ENCODE results near the gene LRRC8D.

LRRC8D gene

DNA sequence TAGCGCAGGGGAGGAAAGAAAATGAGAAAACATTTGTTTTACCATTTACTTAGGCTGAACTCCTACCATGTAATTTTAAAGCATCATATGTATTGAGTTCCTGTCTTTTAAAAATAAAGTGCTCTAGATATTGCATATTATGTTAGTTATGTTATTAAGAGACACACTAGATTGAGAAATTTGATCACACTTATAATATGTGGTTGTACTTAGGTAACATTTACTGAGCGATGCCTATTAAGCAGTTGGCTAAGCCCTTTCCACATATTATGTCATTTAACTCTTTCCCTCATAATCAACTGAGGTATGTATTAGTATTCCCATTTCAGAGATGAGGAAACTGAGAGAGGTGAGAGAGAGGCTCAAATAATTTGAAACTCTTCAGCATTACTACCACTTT is 4.5 kb upstream of the LRRC8D start:
- no peak for FAIRE-seq
- no peak for DNase-seq (ENCODE audit: insufficient read length, low spot score)
- TF ChIP-seq, protein P1, sequence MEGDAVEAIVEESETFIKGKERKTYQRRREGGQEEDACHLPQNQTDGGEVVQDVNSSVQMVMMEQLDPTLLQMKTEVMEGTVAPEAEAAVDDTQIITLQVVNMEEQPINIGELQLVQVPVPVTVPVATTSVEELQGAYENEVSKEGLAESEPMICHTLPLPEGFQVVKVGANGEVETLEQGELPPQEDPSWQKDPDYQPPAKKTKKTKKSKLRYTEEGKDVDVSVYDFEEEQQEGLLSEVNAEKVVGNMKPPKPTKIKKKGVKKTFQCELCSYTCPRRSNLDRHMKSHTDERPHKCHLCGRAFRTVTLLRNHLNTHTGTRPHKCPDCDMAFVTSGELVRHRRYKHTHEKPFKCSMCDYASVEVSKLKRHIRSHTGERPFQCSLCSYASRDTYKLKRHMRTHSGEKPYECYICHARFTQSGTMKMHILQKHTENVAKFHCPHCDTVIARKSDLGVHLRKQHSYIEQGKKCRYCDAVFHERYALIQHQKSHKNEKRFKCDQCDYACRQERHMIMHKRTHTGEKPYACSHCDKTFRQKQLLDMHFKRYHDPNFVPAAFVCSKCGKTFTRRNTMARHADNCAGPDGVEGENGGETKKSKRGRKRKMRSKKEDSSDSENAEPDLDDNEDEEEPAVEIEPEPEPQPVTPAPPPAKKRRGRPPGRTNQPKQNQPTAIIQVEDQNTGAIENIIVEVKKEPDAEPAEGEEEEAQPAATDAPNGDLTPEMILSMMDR (IDR thresholded peaks at IDR 0.05; ENCODE audit: insufficient read depth, missing control alignments): no peak

DNA sequence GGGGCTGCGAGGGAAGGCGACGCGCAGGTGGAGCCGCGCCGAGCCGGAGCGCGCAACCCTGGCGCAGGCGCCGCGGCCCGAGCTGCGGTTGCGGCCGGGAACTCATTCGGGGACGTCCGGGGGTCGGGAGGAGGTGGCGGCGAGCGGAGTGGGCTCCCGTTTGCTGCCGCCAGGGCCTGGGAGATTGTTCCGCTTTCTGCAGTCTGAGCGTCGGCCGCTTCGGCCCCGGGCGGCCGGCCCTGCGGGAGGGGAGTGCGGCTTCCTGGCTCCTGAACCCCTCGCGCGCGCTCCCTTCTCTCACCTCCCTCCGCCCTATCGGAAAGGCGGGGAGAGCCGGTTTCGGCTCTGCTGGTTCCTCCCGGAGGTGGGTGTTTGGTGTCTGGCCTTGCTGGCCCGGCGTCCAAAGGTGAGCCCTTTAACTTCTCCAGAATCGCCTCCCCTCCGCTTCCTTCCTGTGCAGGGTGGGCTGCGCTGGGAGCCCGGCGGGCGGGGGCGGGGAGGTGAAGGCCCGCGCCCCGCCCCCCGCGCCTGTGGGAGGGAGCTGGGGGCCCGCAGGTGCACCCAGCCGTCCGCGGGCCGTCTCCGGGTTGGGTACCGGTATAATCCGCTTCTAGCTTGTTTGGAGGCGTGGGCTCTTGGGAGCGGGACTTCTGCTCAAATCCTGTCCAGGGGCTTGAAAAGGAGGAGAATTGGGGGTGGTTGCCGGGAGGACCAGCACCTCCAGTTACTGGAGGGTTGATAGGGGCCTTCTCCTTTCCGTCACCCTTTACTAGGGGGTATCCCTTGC is 683 bp downstream of the LRRC8D start:
- TF ChIP-seq, protein P1 (IDR thresholded peaks at IDR 0.05; ENCODE audit: insufficient read depth, missing control alignments): no peak
- DNase-seq (ENCODE audit: insufficient read length, low spot score): no peak
- no peak for FAIRE-seq

DNA sequence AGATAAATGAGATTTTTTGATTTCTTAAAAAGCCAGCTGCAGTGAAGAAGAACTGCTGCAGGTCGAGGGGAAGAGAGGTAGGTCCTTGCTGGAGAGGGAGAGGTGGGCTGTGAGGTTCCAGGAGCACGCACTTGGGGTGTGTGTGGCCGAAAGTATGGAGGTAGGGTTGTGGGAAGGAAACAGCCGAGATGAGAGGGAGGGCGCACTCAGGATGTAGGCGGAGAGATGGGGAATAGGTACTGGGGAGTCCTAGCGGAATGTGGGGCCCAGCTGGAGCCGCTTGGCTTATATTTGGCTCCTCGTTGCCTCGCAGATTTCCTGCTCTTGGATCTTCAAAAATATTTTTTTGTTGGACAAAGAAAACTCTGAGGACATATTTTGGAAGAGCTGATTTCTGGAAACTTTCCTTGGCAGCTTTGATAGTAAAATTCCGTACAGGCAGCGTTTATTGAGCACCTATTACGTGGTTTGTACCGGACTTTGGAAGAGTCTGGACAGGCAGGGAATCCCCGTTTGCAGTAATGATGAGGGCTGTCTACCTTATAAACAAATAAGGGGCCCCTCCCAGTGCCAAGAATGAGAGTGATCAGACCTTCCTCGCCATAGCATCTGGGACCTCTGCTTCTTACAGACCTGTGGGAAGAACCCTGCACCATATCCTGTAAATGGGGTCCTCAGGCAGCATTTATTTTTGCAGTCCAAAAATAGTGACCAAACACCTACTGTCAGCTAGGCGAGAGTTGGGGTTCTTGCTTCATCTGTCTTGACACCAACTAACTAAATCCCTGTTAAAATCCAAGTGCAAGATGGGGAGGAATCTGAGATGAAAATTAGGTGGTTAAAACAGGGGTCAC is 1.5 kb downstream of the LRRC8D start:
- FAIRE-seq (no peak), DNase-seq (ENCODE audit: insufficient read length, low spot score) (no peak)
- TF ChIP-seq, protein P1 (IDR thresholded peaks at IDR 0.05; ENCODE audit: insufficient read depth, missing control alignments): no peak

DNA sequence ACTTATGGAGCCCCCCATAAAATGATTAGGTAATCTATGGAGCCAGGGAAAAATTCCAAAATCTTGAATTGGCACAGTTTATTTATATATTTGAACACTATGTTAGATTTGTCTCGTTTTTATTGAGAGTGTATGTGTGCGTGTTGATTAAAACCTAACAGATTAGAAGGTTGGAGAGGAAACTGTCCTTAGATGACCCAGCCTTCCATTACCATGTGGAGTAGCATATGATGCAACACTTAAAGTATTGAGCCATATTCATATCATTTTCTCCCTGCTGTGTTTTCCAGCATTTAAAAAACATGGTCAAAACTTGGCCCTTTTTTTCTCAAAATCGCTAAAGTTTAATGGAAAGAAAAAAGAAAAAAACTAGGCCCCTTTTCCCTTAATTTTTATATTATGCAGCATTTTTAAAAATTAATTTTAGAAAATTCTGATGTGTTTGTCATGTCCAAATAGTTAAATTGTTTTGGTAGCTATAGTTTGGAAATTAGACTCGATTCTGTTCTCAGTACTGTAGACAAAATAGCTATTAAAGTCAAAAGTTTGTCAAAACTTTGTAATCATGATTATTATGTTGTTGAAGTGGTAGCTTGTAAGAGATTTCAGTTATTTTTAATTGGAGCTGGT is 2.3 kb downstream of the LRRC8D start:
- TF ChIP-seq, protein P1 (IDR thresholded peaks at IDR 0.05; ENCODE audit: insufficient read depth, missing control alignments): no peak
- DNase-seq (ENCODE audit: insufficient read length, low spot score) (no peak), FAIRE-seq (no peak)

DNA sequence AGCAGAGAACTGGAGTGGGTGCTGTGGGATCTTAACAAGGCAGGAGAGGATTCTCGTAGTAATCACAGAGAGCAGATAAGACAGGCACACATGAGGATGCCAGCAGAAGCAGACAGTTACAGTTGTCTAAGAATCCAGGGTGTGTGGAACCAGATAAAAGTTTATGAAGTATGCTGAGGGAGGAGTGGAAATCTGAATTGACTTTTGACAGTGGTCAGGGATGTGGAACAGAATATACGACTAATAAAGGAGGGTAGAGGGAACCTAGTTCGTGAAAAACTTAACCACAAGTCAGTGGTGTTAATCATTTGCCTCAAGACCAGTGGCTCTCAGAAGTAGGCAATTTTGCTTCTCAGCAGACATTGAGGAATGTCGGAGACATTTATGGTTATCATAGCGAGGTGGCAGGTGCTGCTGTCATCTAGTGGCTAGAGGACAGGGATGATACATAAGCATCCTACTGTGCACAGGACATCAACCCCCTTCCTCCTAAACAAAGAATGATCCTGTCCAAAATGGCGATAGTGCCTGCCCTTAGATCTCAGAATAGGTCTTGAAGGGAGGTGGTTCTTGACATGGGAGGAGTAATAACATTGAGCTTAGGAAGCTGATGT is 3.0 kb downstream of the LRRC8D start:
- DNase-seq (ENCODE audit: insufficient read length, low spot score): no peak
- TF ChIP-seq, protein P1 (IDR thresholded peaks at IDR 0.05; ENCODE audit: insufficient read depth, missing control alignments): no peak
- no peak for FAIRE-seq

DNA sequence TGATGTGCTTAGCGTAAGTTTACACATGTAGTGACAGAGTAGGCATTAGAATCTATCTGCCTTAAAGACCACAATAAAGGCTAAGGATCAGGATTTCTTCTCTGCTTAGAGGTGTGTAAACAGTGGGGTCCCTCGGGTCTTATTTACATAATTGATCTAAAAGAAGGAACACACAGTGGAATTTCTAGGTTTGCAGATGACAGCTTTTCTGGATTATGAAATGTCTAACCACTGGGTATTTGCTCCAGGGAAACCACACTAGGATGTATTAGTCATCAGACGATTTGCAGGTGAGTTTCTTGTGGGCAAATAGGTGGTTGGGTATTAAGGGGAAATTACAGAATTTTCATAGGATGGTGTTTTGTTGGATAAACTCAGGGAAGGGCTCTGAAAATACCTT is 5.8 kb downstream of the LRRC8D start:
- TF ChIP-seq, protein P1 (IDR thresholded peaks at IDR 0.05; ENCODE audit: insufficient read depth, missing control alignments): no peak
- FAIRE-seq (no peak), DNase-seq (ENCODE audit: insufficient read length, low spot score) (no peak)
